GM21526 (cell line): ENCODE measurements around the gene GRK7.

Experiments
- ATAC-seq: cut with Tn5 transposase; IDR thresholded peaks from one replicate; pipeline ENCODE4 v1.9.1; 2021; ENCODE audit warnings: moderate library complexity; ENCODE audit not compliant: unreplicated experiment, low FRiP score

The GRK7 gene, protein sequence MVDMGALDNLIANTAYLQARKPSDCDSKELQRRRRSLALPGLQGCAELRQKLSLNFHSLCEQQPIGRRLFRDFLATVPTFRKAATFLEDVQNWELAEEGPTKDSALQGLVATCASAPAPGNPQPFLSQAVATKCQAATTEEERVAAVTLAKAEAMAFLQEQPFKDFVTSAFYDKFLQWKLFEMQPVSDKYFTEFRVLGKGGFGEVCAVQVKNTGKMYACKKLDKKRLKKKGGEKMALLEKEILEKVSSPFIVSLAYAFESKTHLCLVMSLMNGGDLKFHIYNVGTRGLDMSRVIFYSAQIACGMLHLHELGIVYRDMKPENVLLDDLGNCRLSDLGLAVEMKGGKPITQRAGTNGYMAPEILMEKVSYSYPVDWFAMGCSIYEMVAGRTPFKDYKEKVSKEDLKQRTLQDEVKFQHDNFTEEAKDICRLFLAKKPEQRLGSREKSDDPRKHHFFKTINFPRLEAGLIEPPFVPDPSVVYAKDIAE (N-terminal part only)

DNA sequence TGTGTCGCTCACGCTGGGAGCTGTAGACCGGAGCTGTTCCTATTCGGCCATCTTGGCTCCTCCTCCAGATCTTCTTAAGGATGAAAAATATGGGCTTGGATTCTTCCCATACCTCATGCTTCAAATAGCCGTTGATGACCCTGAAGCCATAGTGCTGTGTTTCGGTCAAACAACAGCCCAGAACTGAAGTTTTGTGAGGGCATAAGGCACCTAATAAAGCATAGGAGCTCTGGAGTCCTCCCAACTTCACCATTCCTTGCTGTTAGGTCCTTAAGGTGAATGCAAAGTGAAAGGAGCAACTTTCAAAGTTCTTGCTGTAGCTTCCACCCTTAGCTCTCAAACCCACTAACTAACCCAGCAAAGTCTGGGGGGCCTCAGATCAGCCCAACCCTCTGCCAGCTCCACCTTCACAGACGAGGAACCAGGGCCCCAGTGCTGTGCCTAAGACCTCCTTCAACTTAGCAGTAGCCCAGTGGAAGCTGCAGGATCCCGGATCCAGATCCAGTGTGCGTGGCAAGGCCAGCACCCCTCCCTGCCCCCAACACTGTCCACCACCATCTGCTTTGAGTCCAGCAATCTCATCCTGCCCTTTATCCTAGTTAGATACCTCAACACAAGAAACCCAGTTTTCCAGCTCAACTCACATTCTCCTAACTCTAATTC, at the start of gene GRK7:
GRK7 (plus strand) TSS at position 321 of the 663 bp plus-strand sequence. CDS start 14,877 bp downstream, outside the sequence.
- ATAC-seq = no peak

DNA sequence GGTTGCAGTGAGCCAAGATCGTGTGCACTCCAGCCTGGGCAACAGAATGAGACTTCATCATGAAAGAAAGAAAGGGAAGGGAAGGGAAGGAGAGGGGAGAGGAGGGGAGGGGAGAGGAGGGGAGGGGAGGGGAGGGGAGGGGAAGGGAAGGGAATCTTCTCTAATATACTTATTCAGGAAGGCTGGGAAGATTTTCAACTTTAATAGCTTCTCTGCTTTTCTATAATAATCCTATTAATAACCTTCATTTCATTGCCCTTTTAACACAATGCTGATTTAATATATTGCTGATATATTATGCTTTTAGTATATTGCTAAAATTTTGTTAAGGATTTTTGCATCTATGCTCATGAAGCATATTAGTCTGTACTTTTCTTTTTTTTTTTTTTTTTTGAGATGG, 48.5 kb upstream of the GRK7 start:
- no peak for ATAC-seq

DNA sequence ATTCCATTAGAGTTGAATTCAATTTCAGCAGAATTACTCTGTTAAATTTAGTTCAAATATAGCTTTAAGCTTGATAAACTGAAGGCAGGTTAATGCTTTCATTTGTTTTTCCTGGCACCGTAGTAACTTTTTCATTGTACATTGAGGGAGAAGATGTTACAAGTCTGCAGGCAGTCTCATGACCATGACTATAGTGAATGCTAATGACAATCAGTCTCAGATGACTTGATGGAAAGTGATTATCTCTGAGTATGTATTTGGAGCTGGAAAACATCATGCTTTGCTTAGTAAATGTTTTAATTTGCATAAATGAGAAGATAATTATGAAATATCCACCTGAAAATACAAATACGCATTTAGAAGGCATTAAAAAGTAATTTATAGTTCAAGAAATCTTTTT, 41.1 kb upstream of the GRK7 start:
- no peak for ATAC-seq

DNA sequence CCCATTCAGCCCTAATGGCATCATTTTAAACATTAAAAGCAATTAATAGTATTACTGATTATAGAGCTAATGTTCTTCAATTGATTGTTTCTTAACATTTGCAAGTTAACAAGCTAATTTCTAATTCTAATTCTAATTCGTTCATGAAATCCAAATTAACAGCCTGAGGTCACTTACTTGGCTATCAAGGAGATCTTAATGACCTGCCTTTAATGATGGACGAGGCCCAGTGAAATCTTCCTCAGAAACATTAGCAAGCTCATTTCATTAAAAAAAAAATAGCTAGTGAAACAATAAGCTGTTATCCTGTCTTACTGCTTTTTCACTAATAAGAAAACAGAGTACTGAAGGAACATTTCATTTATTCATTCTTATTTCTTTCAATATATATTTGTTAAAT, 40.6 kb upstream of the GRK7 start:
- ATAC-seq = no peak

DNA sequence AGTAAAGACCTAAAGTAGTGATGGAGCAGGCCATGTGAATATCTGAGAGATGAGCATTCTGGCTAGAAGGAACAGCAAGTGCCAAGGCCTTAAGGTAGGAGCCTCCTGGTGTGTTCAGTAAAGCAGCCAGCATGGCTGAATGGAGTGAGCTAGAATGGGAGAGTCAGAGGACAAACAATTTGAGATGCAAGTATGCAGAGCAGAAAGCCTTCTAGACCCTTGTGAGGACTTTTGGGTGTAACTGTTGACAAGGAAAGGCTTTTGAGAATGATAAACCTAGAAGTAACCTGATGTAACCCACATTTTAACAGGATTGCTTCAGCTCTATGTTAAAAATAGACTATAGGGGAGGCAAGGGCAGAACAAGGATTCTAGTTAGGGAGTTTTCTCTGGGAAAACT, 40.0 kb upstream of the GRK7 start:
- no peak for ATAC-seq

DNA sequence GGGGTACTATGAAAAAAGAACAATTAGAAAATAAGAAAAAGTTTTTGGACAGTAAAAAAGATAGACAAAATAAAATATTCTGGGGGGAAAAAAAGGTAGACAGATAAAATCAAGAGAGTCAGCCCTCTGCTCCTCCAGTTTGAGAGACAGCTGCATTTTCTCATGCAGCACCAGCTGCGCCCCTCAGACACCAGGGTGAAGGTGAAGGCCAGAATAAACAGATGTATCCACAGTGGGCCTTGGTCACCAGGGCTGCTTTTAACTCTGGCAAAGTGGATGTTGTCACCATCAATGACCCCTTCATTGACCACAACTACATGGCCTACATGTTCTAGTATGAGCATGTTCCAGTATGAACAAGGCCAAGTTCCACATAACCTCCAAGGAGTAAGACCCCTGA, 39.0 kb upstream of the GRK7 start:
- no peak for ATAC-seq

DNA sequence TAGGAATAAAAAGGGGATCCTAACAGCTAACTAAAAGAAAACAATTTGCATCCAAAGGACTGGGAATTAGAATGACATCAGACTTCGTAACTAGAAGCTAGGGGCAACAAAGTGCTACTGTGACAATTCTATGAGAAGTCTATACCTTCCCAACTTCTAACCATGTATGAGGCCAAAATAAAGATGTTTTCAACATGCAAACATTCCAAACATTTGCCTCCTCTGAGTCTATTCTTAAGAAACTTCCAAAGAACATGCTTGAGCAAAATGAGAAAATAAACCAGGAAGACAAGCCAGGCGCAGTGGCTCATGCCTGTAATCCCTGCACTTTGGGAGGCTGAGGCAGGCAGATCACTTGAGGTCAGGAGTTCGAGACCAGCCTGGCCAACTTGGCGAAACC, 38.2 kb upstream of the GRK7 start:
- ATAC-seq = no peak

DNA sequence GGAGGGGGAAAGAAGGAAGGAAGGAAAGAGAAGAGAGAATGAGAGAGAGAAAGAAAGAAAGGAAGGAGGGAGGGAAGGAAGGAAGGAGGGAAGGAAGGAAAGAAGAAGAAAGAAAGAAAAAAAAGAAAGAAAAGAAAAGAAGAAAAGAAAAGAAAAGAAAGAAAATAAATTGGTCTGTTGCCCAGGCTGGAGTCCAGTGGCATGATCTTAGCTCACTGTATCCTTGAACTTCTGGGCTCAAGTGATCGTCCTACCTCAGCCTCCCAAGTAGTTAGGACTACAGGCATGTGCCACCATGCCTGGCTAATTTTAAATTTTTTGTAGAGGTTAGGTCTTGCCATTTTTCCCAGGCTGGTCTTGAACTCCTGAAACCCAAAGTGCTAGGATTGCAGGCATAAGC, 36.7 kb upstream of the GRK7 start:
- no peak for ATAC-seq

DNA sequence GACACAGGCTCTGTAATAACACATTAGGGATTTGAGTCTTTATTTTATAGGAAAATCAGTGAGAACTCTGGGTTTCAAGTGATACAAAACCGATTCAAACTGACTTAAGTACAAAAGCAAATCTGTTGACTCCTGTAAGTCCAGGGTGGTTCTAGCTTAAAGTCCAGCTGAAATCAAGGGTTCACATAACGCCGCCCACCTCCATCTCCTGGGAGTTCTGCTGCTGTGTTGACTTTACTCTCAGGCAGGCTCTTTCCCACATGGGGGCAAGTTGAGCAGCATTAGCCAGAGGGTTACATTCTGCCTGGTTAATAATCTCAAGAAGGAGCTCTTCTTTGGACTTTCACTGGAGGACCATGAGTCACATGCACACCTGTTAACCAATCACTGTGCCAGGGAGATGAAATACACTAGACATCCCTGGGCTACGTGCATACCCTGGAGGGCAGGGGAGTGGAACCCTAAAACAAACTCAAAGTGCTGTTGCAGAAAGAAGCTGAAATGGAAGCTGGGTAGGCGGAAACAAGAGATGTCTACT, 34.8 kb upstream of the GRK7 start:
- no peak for ATAC-seq

DNA sequence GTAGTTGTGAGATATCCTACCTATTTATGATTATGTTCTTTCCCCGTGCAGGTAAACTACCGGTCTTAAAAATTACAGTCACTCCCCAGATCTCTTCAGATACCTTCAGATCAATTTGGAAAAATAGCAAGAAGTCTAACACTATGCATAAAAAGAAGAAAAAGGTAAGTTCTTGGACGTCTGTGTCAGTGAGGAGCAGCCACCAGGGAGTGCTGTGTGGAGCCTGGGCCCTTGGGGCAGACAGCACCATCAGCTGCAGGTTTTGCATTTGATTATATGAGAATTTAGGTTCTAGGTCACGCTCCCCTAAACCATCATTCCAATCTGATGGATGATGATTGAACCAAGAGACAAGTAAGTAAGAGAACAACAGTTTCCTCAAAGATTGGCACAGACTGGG, 34.0 kb upstream of the GRK7 start:
- ATAC-seq = no peak

DNA sequence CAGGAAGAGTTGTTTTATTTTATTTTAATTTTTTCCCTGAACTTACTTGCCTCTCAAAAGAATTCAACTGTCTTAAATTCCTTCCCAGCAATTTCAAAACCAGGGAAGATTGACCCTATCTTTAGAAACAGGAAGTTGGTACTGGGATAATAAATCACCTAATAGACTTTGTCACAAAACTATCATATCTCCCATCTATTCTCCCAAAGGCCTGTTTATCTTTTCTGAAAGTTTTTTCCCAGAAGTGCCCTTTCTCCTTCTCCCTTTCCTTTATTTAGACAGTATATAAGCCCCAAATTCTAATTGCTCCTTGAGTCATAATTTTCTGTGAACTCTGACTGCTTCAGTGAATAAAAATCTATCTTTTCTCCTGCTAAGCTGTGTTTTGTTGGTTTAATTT, 28.0 kb upstream of the GRK7 start:
- no peak for ATAC-seq

DNA sequence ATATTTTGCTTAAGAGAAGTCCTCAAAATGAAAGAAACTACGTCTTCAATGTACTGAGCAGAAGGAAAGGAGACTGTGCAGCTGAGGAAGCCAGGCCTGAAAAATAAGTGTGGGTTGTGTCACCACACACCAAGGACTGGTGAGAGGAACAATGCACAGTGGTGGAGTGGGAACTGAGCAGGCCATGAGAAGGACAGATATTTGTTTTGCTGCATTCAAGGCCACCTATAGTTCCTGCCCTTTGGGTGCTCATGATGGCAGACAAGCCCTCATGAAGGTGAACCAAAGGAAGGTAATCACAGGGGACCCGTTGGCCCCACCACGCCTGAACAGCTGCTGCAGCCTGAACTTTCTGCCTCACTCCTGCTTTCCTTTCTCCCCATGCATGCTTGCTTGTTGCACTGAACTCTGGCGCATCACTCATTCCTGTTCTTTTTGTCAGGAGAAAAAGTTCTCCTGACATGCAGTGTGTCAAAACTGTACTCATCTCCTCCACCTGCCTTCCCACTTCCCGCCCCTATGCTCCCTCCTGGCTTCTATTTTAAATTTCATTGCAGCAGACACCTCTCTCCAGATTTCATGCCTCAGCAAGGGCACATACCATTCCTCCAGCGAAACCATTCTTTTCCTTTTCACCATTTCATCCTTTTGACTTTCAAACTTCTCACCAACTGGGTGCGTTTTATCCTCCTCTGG, 27.3 kb upstream of the GRK7 start:
- ATAC-seq = no peak

DNA sequence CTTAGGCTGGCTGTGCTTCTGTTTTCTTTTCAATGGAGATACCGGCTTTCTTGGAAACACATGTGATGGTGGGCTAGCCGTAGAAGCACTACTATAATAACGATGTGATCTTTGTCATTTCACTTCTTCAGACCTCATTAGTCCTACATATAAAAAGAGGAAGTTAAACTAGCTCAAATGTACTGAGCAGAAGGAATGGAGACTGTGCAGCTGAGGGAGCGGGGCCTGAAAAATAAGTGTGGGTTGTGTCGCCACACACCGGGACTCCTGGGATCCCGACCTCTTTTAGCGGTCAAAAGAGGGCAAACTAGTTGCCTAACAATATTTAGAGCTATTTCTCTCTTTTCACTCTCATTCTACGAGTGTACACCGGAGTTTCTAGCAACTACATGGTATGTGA, 26.1 kb upstream of the GRK7 start:
- no peak for ATAC-seq

DNA sequence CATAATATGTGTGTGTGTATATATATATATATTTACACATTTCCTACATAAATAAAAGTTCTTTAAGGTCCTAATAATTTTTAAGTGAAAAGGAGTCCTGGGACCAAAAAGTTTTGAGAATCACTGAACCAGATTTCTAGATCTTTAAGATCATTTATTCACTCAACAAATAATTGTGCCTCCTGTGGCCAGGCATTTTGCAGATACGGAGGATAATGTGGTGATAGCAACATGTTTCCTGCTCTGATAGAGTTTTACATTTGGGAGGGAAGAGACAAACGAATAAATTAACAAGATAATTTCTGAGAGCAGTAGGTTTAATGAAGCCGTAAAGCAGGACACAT, 25.6 kb upstream of the GRK7 start:
- no peak for ATAC-seq

DNA sequence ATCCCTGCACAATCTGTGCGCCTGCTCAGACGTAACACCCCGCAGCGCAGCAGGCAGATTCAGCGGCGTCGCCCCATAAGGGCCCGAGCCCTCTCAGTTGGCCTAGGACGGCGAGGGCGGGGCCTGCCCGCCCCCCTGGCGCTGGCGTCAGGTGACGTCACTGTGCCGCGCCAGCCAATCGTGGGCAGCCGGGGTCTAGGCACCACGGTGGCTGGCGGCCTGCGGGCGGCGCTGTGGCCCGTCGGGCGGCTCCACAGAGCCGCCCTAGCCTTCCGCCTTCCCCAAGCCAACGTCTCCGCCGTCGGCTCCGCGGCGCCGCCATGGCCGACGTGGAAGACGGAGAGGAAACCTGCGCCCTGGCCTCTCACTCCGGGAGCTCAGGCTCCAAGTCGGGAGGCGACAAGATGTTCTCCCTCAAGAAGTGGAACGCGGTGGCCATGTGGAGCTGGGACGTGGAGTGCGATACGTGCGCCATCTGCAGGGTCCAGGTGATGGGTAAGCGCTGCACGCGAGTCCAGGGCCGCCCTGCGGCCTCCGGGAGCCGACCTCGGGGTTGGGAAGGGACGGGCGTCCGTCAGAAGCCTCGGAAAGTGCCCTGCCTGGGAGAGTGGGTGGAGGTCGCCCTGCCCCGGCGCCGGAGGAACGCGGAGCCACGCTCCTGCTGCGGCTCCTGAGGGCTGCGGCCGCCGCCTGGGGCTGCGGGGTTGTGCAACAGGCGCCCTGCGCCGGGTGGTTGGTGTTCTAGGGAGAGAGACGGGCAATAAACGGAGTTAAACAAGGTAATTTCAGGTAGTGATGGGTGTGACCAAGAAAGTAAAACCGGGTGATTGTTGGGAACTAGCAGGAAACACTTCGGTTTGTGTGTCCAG, 25.0 kb upstream of the GRK7 start, which contains the start of gene RNF7:
RNF7 (plus strand) TSS at position 277 of the 869 bp plus-strand sequence; CDS start at position 321, 44 bp downstream.
- ATAC-seq = peak; percentile 92

DNA sequence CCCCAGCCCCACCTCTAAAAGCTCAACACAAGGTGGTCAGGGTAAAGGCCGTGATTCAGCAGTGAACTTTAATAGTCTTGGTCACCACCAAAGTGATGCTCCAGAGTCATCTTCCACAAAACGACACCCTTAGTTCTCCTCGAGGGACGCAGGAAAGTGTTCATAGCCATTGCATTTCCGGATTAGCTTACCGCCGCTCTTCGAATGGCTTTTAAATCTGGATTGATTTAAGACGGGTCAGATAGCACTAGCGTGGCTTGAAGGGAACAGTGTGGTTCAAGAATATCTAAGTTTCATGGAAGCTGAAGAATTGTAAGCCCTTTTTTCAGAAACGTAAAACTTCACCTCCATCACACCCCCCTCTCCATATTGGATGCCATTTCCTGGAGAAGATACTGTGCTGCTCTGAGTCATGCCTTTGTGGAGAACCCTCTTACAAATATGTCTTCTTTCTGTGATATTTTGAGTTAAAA, 24.3 kb upstream of the GRK7 start:
- ATAC-seq = no peak

DNA sequence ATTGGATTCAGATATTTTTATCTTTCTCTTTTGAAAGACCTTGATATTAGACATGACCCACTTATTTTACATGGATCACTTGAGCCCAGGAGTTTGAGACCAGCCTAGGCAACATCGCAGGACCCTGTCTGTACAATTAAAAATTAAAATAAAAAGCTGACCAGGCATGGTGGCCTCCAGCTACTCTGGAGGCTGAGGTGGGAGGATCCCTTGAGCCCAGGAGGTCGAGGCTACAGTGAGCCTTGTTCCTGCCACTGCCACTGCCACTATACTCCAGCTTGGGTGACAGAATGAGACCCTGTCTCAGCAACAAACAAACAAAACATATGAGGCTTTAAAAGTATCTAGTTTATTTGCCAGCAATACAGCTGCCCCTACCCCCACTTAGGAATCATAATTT, 23.5 kb upstream of the GRK7 start:
- ATAC-seq = no peak

DNA sequence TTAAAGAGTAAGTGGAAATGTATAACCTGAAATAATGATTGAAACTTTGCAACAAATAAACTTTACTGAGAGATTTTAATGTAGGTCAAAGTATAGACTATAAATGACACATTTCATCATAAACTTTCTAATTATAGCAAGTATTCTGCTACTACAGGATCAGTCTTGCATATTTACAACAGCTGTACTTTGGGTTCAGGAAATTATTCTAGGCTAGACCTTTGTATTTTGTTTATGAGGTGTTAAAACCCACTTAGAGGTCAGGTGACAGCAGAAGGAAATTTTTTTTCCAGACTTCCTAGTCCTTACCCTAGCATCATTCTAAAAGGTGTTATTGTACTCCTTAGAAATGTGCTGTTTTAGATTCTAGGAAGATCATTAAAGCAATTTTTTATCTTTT, 22.9 kb upstream of the GRK7 start:
- ATAC-seq = no peak

DNA sequence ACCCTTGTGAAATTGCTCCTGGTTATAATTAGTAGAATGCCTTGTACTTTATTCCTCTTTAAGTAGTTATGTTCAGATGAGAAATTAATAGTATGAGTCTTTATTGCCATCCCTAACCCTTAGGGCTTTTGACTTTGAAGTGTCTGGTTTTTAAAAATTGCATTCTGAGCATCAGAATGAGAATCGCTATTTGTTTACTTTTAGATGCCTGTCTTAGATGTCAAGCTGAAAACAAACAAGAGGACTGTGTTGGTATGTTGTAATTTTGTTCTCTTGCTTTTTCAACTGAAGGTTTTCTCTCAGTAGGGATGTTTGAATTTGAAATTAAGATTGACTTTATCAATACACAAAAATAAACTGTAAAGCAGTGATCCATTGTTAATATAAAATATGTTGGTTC, 19.9 kb upstream of the GRK7 start:
- ATAC-seq = no peak

DNA sequence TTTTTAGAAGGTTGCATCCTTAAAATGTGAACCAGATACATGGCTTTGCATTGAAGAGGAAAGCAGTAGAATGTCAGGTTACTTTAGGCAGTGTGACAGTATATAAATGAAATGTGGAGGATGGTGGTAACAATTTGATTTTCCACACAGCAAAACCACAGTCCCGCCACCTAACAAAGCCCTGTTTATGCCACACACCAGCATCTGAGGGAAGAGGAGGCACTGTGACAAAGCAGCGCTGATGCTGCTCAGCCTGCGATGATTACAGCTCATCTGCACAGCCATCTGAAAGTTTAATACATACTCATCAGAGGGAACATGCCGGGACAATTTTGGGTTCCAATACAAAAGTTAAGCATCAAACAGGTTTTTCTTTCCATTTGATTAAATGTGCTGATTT, 16.2 kb upstream of the GRK7 start:
- no peak for ATAC-seq
